Tibial artery (tissue), 4 donors: ENCODE measurements around the gene CACNA1H.

ENCODE experiments used
- DNase-seq, 2 donors: peaks; one replicate each; pipeline ENCODE4 v3.0.0-alpha.2; 2019
- H3K27ac ChIP-seq, 2 donors: fragments of 200-600 bp; sonication (generic) in 1 of 2; 1 replicate in 1 of 2; 2 replicates in 1 of 2; pipeline ENCODE4 v1.5.1; 2018 to 2019; ENCODE audit warnings: mild to moderate bottlenecking in 1 of 2
- H3K27me3 ChIP-seq, 2 donors: fragments of 200-600 bp; sonication (generic) in 1 of 2; one replicate each; pipeline versions ENCODE4 v1.5.1 to v1.6.0; 2016 to 2019
- H3K36me3 ChIP-seq, 3 donors: fragments of 200-600 bp; sonication (generic) in 2 of 3; one replicate each; pipeline ENCODE4 v1.5.1; 2016 to 2019; ENCODE audit warnings: mild to moderate bottlenecking in 2 of 3
- H3K4me1 ChIP-seq, 4 donors: fragments of 200-600 bp; sonication (generic) in 2 of 4; 1 replicate in 3 of 4; 2 replicates in 1 of 4; pipeline ENCODE4 v1.5.1; 2016 to 2019
- H3K4me3 ChIP-seq, 2 donors: fragments of 200-600 bp; sonication (generic) in 1 of 2; 1 replicate in 1 of 2; 2 replicates in 1 of 2; pipeline ENCODE4 v1.5.1; 2018 to 2019; ENCODE audit warnings: mild to moderate bottlenecking in 2 of 2
- H3K9me3 ChIP-seq, 3 donors: fragments of 200-600 bp; sonication (generic) in 1 of 3; one replicate each; pipeline ENCODE4 v1.5.1; 2016 to 2019
- CTCF ChIP-seq, 2 experiments: fragments of 200-600 bp in 1 of 2; fragments of 450-650 bp in 1 of 2; IDR thresholded peaks; one replicate each; pipeline ENCODE4 v1.5.1; 2017 to 2019; ENCODE audit warnings: antibody characterized with exemption in 2 of 2, mild to moderate bottlenecking in 1 of 2, moderate library complexity in 1 of 2
- intact Hi-C: fragments of 100-400 bp; cut with DNase I; formaldehyde crosslinking; loops from one replicate; pipeline ENCODE4 v1.15.0; 2023; ENCODE audit warnings: low total_unique reads

CACNA1H gene

GRCh38 chr16:1257561-1258224, 104.8 kb downstream of the CACNA1H start:
- intact Hi-C loops: no loop called here
- no peak for DNase-seq
- Histone ChIP-seq H3K36me3 (no peaks in the 10 kb centered on the region), H3K4me1 (peaks cover 0 to 16% (median 0%) of the 10 kb centered on the region in 4 donors), H3K27me3 (peaks cover 0 to 74% of the 10 kb centered on the region in 2 donors), H3K27ac (no peak overlapping the region), H3K4me3 (no peak overlapping the region), H3K9me3 (no peaks in the 10 kb centered on the region)
- no peak for TF ChIP-seq CTCF (IDR thresholded peaks at IDR 0.05)

GRCh38 chr16:1258225-1258600, 105.3 kb downstream of the CACNA1H start:
- Histone ChIP-seq H3K4me1 (peaks cover 0 to 16% (median 0%) of the 10 kb centered on the region in 4 donors), H3K27me3 (peaks cover 0 to 79% of the 10 kb centered on the region in 2 donors), H3K27ac (no peak overlapping the region), H3K4me3 (no peak overlapping the region), H3K36me3 (no peaks in the 10 kb centered on the region), H3K9me3 (no peaks in the 10 kb centered on the region)
- TF ChIP-seq CTCF (IDR thresholded peaks at IDR 0.05): no peak
- intact Hi-C loops: no loop called here
- DNase-seq: no peak

GRCh38 chr16:1258906-1259759, 106.2 kb downstream of the CACNA1H start:
- Histone ChIP-seq H3K27me3 (peaks cover 0 to 88% of the 10 kb centered on the region in 2 donors), H3K36me3 (no peaks in the 10 kb centered on the region), H3K4me3 (no peak overlapping the region), H3K27ac (no peak overlapping the region), H3K4me1 (peaks cover 0 to 16% (median 0%) of the 10 kb centered on the region in 4 donors), H3K9me3 (no peaks in the 10 kb centered on the region)
- DNase-seq: no peak
- intact Hi-C loops: no loop called here
- no peak for TF ChIP-seq CTCF (IDR thresholded peaks at IDR 0.05)

GRCh38 chr16:1259760-1260068, 106.8 kb downstream of the CACNA1H start:
- H3K4me3 ChIP-seq: no peak overlapping the region
- H3K27me3 ChIP-seq: peaks cover 0 to 88% of the 10 kb centered on the region in 2 donors
- no peaks in the 10 kb centered on the region for H3K9me3 ChIP-seq
- no peak for DNase-seq
- H3K36me3 ChIP-seq: no peaks in the 10 kb centered on the region
- intact Hi-C loops: no loop called here
- no peak overlapping the region for H3K27ac ChIP-seq
- H3K4me1 ChIP-seq: peaks cover 0 to 16% (median 0%) of the 10 kb centered on the region in 4 donors
- TF ChIP-seq CTCF (IDR thresholded peaks at IDR 0.05): no peak

- intact Hi-C loops: no loop called here
- no peak for TF ChIP-seq CTCF (IDR thresholded peaks at IDR 0.05)
- Histone ChIP-seq H3K36me3 (no peaks in the 10 kb centered on the region), H3K27me3 (peaks cover 0 to 86% of the 10 kb centered on the region in 2 donors), H3K9me3 (no peaks in the 10 kb centered on the region), H3K4me3 (no peak overlapping the region), H3K4me1 (peaks cover 0 to 16% (median 0%) of the 10 kb centered on the region in 4 donors), H3K27ac (no peak overlapping the region)
- DNase-seq: no peak
Measured at GRCh38 chr16:1260101-1260680, 107.3 kb downstream of the CACNA1H start.
